ENCODE measurements around the gene UBR1. TPM values are rescaled to one million over a fixed set of nuclear protein-coding genes. Genes with fewer than 3 reads are reported as not detected.

Gene UBR1
- total and polyA plus RNA-seq, 2 donors (not counting 3 experiments of a cell fraction or from before 2014, with no cell fraction given): 5.3 to 26.9 TPM

DNA sequence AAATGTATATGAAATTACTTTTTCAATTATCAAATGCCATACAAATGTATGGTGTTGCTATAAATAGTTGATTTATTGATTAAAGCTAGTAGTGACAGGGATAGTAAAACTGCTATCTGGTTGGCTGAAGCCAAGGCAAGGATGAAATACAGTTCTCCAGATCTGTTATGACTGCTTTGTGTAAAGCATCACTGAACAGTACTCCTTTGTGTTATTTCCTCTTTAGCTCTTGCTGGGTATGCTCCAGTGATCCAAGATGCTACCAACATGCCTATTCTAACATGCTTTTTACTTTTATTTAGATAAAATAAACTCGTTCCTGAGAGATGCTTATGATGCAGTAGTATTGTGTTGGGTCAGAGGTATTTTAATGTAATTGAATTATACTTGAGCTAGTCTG lies 12.4 kb upstream of the UBR1 start:
- Histone ChIP-seq H3K9ac (replicated peaks; ENCODE audit: extremely low read depth, insufficient read depth, low read length) (no peak overlapping the region), H3K9me3 (replicated peaks; ENCODE audit: control insufficient read depth, insufficient read depth, low read length) (no peaks in the 10 kb centered on the region), H3K79me2 (ENCODE audit: control insufficient read depth, insufficient read depth, low read length) (no peaks in the 10 kb centered on the region), H3K9me1 (replicated peaks; ENCODE audit: control insufficient read depth, extremely low read depth, insufficient read depth, low read length) (no peaks in the 10 kb centered on the region), H3K4me1 (ENCODE audit: control insufficient read depth, extremely low read depth, insufficient read depth, low read length) (peaks cover 5% of the 10 kb centered on the region), H3K4me2 (ENCODE audit: insufficient read depth, low read length) (no peak overlapping the region), H3K27ac (ENCODE audit: insufficient read depth, low read depth, low read length) (no peak overlapping the region), H3K27me3 (ENCODE audit: control insufficient read depth in 2 of 2, insufficient read depth in 2 of 2, low read length in 2 of 2) (peaks cover 8 to 13% of the 10 kb centered on the region in 2 experiments), H3K36me3 (ENCODE audit: control insufficient read depth in 2 of 2, extremely low read depth in 1 of 2, insufficient read depth in 2 of 2, low read length in 2 of 2) (no peaks in the 10 kb centered on the region), H3K4me3 (replicated peaks in 1 of 3; ENCODE audit: insufficient read depth in 1 of 3, low read depth in 1 of 3, low read length in 3 of 3) (no peak overlapping the region), H4K20me1 (replicated peaks; ENCODE audit: control insufficient read depth, extremely low read depth, insufficient read depth, low read length) (no peaks in the 10 kb centered on the region), H2AFZ (ENCODE audit: low read depth, low read length) (no peak overlapping the region)
- CTCF ChIA-PET: no interaction called here
- intact Hi-C loops (cut with micrococcal nuclease) (no loop called here), dilution Hi-C loops (cut with MboI; ENCODE audit: extremely low pct_ligation_motif_present, low sequenced_read_pairs) (no loop called here)
- FAIRE-seq (no peak), DNase-seq (ENCODE audit: low read depth, low spot score) (no peak)
- TF ChIP-seq GATA2 (IDR thresholded peaks at IDR 0.05; ENCODE audit: insufficient read depth, insufficient read length, low read depth, low read length): no peak
- TF ChIP-seq POLR2AphosphoS5 (IDR thresholded peaks at IDR 0.05; ENCODE audit: insufficient read depth, low read depth, low read length): no peak
- no peak for TF ChIP-seq JUN (IDR thresholded peaks at IDR 0.05; ENCODE audit: borderline replicate concordance, insufficient read depth, insufficient read length, low read depth)
- no peak for TF ChIP-seq EZH2 (IDR thresholded peaks at IDR 0.05; ENCODE audit: borderline replicate concordance, low read depth, low read length, severe bottlenecking)
- TF ChIP-seq, protein P1, sequence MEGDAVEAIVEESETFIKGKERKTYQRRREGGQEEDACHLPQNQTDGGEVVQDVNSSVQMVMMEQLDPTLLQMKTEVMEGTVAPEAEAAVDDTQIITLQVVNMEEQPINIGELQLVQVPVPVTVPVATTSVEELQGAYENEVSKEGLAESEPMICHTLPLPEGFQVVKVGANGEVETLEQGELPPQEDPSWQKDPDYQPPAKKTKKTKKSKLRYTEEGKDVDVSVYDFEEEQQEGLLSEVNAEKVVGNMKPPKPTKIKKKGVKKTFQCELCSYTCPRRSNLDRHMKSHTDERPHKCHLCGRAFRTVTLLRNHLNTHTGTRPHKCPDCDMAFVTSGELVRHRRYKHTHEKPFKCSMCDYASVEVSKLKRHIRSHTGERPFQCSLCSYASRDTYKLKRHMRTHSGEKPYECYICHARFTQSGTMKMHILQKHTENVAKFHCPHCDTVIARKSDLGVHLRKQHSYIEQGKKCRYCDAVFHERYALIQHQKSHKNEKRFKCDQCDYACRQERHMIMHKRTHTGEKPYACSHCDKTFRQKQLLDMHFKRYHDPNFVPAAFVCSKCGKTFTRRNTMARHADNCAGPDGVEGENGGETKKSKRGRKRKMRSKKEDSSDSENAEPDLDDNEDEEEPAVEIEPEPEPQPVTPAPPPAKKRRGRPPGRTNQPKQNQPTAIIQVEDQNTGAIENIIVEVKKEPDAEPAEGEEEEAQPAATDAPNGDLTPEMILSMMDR (IDR thresholded peaks at IDR 0.05; ENCODE audit: extremely low read depth in 1 of 2, insufficient read depth in 1 of 2, low read depth in 1 of 2, low read length in 2 of 2): no peak
- no peak for TF ChIP-seq FOS (IDR thresholded peaks at IDR 0.05; ENCODE audit: borderline replicate concordance, insufficient read depth, low read length)
- TF ChIP-seq POLR2A (IDR thresholded peaks at IDR 0.05; ENCODE audit: low read depth, low read length): no peak
- no peak for TF ChIP-seq MYC (IDR thresholded peaks at IDR 0.05; ENCODE audit: low read depth, low read length)
- TF ChIP-seq, protein P2, sequence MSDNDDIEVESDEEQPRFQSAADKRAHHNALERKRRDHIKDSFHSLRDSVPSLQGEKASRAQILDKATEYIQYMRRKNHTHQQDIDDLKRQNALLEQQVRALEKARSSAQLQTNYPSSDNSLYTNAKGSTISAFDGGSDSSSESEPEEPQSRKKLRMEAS (IDR thresholded peaks at IDR 0.05; ENCODE audit: insufficient read depth, insufficient read length): no peak
- BruUV-seq (replicated peaks): no TSS peak
- POLR2A ChIA-PET: no interaction called here
